ENCODE data around the gene FAM228B.
"Not testable (repeated sequence)": the region's sequence is repeated elsewhere in the genome, so short reads cannot be mapped to it uniquely, and the experiment has no call there.

The FAM228B gene

GRCh38 chr2:24162494-24162893, 39.2 kb downstream of the FAM228B start:
- no peak for FAIRE-seq

GRCh38 chr2:24163186-24163585, 39.9 kb downstream of the FAM228B start:
- FAIRE-seq, result no peak

GRCh38 chr2:24163601-24164000, 40.3 kb downstream of the FAM228B start:
- FAIRE-seq, result no peak

GRCh38 chr2:24164416-24164973, 41.2 kb downstream of the FAM228B start:
- FAIRE-seq, result no peak

GRCh38 chr2:24169023-24169422, 45.8 kb downstream of the FAM228B start:
- no peak for FAIRE-seq

- FAIRE-seq, result no peak
Measured at GRCh38 chr2:24174851-24175277, 51.6 kb downstream of the FAM228B start, which contains the start of gene FAM228A. TSS of gene FAM228A (plus strand) at chr2:24175053. CDS start at chr2:24175481, 428 bp downstream.

- FAIRE-seq, result no peak
Measured at GRCh38 chr2:24175631-24176187, 52.4 kb downstream of the FAM228B start.

GRCh38 chr2:24176326-24176725, 53.1 kb downstream of the FAM228B start:
- FAIRE-seq, result no peak

GRCh38 chr2:24179683-24180082, 56.4 kb downstream of the FAM228B start:
- no peak for FAIRE-seq

GRCh38 chr2:24181849-24182248, 58.6 kb downstream of the FAM228B start:
- FAIRE-seq, result no peak

GRCh38 chr2:24182507-24182906, 59.2 kb downstream of the FAM228B start:
- no peak for FAIRE-seq

- FAIRE-seq, result no peak
Measured at GRCh38 chr2:24183366-24184069, 60.2 kb downstream of the FAM228B start.

- FAIRE-seq, result no peak
Measured at GRCh38 chr2:24189551-24189950, 66.3 kb downstream of the FAM228B start.

GRCh38 chr2:24190503-24190902, 67.2 kb downstream of the FAM228B start:
- no peak for FAIRE-seq

- no peak for FAIRE-seq
Measured at GRCh38 chr2:24191156-24191555, 67.9 kb downstream of the FAM228B start.

GRCh38 chr2:24191848-24192247, 68.6 kb downstream of the FAM228B start:
- no peak for FAIRE-seq

GRCh38 chr2:24197213-24197612, 73.9 kb downstream of the FAM228B start:
- FAIRE-seq, result not testable (repeated sequence)

- no peak for FAIRE-seq
Measured at GRCh38 chr2:24199968-24200590, 76.8 kb downstream of the FAM228B start.

- no peak for FAIRE-seq
Measured at GRCh38 chr2:24200799-24201198, 77.5 kb downstream of the FAM228B start.

GRCh38 chr2:24203029-24203786, 79.9 kb downstream of the FAM228B start:
- FAIRE-seq, result no peak

GRCh38 chr2:24203787-24204150, 80.5 kb downstream of the FAM228B start:
- no peak for FAIRE-seq

GRCh38 chr2:24204505-24204904, 81.2 kb downstream of the FAM228B start:
- FAIRE-seq, result no peak

GRCh38 chr2:24205131-24205530, 81.9 kb downstream of the FAM228B start:
- FAIRE-seq, result no peak

Data from colon (tissue), 2 donors.